Measurements from ENCODE around the gene NOS3.
"Not testable (repeated sequence)": the region's sequence is repeated elsewhere in the genome, so short reads cannot be mapped to it uniquely, and the experiment has no call there.

Gene NOS3

DNA sequence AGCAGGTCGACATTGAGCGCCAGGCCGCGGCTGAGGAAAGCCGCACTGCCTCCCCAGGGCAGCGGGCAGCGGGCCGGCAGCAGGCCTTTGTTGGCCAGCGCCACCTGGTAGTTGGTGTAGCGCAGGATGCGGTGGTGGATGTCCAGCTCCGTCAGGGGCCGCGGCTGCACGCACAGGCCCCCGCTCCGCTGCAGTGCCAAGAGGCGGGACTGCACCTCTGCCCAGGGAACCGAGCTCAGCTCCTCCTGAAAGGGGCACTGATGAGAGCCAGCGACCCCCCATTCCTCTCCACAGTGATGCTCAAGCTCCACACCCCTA lies 28.3 kb downstream of the NOS3 start:
- DNase-seq: no peak

DNA sequence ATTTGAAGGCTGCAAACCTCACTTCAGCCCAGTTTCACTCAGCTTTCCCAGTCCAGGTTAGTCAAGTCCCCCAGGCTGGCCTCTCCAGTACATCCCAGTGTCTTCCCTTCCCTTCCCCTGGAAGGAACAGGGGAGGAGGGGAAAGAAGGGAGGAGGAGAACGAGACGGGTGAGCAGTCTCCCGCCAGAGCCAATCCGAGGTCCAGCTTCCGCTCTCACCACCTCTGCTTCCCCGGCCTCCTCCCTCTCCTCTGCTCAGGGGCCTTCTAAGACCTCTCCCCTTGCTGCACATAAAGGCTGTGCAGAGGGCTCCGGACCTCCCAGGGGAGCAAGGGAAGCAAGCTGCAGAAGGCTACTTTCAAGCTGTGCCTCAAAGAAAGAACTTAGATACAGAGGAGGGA lies 29.4 kb downstream of the NOS3 start:
- DNase-seq: no peak

DNA sequence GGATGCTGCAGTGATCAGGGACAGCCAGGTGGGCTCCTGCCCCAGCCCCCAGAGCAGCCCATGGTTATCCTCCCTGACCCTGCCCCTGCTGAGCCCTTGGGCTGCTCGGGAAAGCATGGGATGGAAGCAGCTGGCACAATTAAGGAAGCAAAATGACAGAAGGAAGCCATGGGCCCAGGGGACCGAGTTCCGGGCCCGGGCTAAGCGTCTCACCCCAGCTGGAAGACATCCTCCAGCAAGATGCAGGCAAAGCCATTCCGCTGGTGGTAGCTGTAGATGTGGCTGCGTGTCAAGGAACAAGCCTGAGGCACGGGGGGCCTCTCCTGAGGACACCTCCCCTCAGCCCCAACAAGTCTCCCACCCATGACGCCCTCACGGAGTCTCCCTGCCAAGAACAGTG lies 32.4 kb downstream of the NOS3 start:
- DNase-seq: peak; percentile 43

DNA sequence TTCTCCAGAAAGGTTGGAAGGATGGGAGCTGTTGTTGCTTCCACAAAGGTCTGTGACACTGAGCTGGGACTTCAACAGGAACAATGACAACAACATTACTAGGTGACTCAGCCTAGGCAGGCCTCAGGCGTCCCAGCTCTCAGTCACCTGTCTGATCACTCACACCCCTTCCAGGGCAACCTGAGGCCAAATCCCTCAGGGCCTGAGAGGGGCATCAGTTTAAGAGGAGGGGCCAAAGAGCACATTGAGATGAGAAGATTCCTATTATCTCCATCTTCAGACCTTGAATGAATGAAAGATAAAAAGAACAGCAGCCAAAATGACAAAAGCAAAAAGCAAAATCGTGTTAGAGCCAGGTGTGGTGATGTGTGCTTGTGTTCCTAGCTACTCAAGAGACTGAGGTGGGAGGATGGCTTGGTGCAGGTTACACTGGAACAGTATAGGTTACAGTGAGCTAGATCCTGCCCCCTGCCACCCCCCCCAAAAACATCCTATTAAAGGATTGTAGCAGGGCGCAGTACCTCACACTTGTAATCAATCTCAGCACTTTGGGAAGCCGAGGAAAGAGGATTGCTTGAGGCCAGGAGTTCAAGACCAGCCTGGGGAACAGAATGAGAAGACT lies 33.7 kb downstream of the NOS3 start, which contains the start of gene ATG9B:
TSS of gene ATG9B (minus strand) at position 60 of the 622 bp plus-strand sequence. CDS start 71 bp downstream, outside the sequence.
- no peak for DNase-seq

DNA sequence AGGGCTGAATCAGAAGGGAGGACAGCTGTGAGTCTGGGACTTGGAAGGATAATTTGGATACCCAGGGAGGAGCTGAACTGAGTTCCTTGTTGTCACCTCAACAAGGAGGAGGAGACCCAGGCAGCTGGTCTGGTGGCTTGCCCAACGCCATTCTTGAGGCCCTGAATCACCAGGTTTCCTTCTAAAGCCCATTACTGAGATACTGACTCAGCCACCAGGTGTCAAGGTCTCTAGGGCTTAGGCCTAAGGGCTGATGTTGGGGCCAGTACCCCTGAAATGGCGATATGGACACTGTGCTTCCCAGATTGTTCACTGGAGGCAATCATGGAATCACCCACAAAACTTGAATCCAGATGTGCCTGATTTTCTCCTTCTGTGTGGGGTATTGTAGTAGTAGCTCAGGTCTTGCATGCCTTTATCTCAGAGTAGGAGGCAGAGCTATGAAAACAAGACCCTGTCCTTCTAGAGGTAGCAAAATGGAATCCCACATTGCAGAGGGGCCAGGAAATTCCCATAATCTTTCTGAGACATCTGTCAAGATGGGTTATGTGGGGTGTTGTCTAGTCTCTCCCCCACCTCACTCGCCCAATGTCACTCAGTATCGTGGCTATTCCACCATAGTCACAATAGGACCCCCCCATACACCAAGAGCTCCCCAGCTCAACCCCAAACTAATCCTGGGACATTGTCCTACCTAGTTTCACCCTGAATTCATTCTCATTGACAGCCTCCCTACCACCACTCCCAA lies 35.3 kb downstream of the NOS3 start:
- no peak for DNase-seq

DNA sequence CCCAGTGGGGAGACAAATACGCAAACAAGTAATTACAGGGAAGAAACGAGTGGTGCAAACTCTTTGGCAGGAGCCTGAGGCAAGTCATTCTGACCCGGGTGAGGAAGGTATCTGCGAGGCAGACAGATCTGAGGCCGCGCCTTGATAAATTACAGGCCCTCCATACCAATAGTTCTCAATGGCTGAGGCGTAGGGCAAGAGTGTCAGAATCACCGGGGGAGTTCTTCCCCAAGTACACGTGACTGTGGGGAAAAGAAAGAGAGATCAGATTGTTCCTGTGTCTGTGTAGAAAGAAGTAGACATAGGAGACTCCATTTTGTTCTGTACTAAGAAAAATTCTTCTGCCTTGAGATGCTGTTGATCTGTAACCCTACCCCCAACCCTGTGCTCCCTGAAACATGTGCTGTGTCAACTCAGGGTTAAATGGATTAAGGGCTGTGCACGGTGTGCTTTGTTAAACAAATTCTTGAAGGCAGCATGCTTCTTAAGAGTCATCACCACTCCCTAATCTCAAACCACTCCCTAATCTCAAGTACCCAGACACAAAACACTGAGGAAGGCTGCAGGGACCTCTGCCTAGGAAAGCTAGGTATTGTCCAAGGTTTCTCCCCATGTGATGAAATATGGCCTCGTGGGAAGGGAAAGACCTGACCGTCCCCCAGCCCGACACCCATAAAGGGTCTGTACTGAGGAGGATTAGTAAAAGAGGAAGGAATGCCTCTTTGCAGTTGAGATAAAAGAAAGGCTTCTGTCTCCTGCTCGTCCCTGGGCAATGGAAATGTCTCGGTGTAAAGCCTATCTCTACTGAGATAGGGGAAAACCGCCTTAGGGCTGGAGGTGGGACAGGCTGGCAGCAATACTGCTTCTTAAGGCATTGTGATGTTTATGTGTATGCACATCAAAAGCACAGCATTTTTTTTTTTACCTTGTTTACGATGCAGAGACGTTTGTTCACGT lies 36.2 kb downstream of the NOS3 start:
- not testable (repeated sequence) for DNase-seq

DNA sequence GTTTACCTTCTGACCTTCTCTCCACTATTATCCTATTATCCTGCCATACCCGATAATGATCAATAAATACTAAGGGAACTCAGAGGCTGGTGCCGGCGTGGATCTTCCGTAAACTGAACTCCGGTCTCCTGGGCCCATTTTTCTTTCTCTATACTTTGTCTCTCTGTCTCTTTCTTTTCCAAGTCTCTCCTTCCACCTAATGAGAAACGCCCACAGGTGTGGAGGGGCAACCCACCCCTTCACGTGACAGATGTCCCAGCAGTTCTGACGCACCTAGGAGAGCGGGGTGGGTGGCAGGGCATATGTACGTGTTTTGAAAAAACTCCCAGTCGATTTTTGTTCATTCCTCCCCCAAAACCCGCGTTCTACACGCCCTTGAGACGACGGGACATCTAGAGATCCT lies 36.9 kb downstream of the NOS3 start:
- not testable (repeated sequence) for DNase-seq

DNA sequence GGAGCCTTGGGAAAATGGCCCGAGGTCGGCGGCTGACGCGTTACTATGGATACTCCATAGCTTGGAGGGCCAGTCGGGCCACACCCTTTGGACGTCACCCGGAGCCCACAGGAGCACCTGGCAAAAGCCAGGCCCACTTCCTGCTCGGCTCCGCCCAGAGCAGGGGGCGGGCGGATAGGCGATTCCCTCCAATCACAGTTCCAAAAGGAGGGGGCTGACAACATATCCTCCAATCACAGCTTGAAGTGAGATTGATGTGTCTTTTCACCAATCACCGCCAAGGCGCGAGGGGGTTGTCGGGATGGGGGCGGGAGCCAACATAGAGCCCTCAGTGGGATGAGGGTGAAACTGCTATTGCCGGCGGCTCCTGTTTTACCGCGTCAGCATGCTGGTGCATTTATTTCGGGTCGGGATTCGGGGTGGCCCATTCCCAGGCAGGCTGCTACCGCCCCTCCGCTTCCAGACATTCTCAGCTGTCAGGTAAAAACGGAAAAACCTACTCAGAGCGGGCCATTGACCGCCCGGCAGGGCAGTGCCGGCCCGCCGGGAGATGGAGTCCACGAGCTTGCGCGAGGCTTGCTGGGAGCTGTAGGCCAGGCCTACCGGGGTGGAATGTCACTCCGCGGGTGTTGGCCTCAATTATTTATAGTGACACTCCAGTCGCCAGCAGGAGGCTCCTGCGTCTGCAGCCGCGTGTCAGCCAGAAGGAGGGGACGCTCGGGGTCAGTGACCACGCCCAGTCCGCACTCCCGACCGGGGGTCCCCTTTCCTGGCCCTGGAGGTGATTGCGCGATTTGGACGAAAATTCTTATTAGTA lies 37.5 kb downstream of the NOS3 start, which contains the start of gene ABCB8:
TSS of gene ABCB8 (plus strand) at position 320 of the 817 bp plus-strand sequence. CDS start at position 386, 66 bp downstream.
- peak; percentile 96 for DNase-seq

DNA sequence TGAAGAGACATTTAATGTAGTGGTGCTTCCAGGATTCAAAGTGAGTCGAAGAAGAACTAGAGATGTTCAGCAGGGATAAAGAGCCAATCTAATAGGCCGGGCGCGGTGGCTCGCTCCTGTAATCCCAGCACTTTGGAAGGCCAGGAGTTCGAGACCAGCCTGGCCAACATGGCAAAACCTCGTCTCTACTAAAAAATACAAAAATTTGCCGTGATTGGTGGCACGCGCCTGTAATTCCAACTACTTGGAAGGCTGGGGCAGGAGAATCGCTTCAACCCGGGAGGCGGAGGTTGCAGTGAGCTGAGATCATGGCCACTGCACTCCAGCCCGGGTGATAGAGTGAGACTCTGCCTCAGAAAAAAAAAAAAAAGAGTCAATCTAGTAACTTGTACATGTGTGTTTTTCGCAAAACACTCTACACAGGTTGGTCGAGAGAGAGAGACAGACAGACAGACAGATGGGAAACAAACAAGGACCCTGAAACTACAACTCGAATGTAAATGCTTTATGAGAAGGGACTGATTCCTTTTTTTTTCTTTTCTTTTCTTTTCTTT lies 38.2 kb downstream of the NOS3 start:
- no peak for DNase-seq

DNA sequence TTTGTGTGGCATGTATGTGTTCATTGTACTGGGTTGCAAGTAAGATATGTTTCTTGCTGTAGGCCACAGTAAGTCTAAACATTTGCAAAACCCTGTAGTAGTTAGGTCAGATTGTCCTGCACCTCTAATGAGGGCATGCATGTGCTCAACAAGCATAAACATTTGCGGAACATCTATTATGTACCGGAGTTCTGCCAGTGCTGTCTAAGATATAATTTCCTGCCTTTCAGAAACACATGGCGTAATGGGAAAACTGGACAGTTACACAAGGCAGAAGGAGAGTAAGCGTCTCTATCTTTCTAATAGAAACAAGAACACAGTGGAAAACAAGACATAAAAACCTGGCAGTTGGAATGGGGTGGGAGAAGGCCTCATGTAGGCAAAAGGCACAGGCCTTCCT lies 40.2 kb downstream of the NOS3 start:
- no peak for DNase-seq

DNA sequence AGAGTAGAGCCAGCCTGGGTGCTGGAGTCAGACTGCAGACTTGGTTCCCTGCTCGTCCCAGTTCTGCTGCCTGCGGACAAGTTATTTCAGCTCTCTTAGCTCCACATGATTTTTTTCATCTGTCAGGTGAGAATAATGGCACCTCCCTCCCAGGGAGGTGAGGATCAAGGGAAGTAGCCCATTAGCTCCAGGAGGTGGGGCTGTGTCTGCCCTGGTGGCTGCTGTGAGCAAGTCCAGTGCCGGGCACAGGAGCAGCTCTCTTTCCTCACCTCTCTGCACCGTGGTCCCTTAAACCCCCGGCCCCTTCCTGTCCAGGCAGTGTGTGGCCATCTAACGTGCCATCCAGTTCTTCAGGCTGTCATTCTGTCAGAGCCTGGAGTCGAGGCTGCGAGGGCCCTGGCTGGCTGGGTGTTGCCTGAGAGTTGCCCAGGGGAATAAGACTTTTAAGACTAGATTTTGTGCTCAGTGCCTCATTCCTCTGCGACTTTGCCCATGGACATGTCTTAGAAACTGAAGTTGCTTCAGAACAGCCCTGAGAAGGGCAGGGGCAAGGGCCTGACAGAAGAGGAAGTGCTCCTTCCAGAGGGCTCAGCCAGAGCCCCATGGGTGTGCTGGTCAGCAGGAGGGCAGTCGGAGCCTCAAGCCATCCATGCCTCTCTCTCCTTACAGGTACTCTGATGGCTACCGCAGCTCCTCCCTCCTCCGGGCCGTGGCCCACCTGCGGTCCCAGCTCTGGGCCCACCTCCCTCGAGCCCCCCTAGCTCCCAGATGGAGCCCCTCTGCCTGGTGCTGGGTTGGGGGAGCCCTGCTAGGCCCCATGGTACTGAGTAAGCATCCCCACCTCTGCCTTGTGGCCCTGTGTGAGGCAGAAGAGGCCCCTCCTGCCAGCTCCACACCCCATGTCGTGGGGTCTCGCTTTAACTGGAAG lies 42.4 kb downstream of the NOS3 start:
- no peak for DNase-seq

DNA sequence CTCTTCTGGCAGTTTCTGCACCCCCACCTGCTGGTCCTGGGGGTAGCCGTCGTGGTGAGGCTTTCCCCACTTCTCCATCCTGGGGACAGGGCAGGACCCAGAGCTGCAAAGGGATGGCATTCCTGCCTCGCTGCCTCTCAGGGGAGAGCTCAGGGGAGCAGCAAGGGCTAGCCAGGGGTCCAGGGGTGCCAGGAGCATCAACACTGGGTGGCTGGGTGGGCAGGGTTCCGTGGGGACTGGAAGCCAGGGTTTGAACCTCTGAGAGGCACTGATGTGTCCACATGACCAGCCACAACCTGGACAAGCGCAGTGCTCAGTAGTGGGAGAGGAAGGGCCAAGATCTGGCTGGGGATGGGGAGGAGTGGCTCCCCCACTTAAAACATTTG lies 43.0 kb downstream of the NOS3 start:
- DNase-seq: no peak

DNA sequence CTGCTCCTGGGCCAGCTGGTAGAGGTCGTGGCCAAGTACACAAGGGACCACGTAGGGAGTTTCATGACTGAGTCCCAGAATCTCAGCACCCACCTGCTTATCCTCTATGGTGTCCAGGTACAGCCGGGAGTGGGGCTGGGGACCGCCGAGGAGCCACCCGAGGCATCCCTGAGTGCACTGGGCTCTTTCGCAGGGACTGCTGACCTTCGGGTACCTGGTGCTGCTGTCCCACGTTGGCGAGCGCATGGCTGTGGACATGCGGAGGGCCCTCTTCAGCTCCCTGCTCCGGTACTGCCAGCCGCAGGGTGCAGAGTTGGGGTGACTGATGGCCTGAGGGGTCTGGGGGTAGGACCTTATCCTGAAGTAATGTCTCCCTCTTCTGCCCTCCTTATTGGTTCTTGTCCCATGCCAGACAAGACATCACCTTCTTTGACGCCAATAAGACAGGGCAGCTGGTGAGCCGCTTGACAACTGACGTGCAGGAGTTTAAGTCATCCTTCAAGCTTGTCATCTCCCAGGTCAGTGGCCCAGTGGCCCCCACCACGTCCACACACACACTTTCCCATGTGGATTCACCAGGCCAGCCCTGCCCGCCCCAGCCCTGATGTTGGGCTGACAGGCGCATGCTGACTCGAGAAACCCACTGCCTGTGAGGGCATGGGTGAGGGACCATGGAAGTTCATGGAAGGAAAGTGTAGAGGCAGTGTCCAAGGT lies 43.7 kb downstream of the NOS3 start:
- DNase-seq: no peak

DNA sequence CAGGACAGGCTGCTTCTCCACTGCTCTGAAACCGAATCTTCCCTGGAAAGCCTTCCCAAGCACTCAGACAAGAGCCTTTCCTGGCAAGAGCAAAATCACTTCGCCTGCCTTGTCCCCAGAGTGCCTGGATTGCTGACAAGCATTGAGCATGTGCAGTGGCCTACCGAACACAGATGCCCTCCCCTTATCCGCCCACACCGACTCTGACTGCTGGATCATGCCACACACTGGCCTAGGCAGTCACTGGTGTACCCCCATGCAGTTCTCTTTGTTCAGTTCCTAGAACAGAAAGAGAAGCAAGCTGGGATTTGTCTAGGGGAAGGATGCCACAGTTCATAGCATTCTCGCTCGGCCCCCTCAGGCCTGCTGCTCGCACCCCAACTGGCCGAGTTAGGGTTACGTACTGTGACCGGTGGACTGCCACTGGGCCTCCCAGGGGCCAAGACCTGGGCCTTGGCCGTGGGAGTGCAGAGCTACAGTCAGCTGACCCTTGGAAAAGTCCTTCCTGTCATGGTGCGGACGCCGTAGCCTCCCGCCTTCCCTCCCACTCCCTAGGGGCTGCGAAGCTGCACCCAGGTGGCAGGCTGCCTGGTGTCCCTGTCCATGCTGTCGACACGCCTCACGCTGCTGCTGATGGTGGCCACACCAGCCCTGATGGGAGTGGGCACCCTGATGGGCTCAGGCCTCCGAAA lies 44.4 kb downstream of the NOS3 start:
- DNase-seq: no peak

DNA sequence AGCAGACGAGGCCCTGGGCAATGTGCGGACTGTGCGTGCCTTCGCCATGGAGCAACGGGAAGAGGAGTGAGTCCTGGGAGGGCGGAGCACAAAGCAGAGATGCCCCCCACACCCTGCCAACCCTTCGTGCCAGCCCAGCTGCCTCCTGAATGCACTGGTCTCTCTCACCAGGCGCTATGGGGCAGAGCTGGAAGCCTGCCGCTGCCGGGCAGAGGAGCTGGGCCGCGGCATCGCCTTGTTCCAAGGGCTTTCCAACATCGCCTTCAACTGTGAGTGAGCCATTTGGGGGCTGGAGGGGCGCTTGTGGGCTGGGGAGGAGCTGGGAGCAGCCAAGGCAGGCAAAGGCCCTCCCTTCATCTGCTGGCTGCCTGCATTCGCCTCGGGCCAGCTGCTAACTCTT lies 45.1 kb downstream of the NOS3 start:
- no peak for DNase-seq

DNA sequence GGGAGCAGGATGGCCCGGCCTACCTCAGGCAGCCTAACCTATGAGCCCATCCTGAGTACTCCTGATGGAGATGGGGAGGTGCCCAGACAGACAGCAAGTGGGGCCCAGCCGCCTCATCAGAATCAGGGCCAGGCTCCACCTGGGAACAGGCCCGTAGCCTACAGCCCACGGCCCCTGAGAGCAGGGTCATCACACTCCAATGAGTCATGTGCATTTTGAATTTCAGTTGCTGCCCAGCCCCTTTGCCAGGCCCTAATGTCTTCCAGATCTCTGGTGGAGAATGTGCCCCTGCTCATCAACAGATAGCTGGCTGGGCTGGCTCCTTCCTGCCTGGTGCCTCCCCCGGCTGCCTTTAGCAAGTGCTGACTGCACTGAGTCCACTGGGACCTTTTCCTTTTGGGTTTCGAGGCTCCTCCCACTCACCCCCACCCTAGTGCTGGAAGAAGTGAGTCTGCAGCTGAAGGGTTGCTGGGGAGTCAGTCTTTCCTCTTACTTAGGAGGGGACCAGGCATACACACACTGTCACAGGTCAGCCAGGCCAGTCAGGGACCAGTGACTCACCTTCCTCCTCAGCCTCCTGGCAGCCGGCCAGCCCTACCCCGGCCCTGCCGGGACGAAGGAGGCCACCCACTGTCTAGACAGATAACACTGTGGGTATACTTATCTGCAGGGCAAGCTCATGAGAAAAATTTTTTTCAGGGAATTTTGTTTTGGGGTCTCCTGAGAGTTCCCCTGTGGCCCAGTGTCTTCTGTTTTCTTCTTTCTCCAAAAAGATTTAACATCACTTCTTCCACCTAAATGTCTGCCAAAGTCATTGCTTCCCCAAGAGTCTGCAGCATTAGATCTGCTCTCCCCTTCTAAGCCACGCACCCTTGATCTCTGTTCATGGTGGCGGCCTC lies 48.4 kb downstream of the NOS3 start:
- no peak for DNase-seq

DNA sequence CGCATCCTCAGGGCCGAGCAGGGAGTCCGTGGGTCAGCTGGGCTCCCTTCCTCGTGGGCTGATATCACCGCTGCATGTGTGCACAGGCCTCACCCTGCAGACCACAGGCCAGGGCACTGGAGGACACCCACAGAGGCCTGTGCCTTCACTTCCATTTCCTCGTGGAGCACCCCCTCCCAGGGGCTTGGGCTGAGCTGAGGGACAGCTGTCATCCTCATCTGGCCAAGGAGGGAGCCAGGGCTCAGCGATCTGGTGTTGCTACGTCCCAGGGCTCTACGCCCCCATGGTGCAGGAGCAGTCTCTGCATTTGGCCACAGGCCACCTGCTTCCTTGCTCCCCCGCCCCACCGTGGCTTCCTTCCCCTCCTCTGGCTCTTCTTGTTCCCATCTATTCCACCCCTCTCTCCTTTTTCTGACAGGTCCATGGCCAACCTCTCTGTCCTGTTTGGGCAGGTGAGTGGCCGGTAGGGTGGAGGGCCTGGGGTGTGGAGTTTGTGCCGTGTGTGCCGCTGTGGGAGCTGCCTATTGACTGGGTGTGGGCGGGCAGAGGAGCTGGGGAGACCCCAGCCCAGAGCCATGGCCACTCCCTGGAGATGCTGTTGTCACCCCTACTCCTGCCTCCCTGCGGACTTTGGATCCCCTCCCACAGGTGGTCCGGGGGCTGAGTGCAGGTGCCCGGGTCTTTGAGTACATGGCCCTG lies 49.2 kb downstream of the NOS3 start:
- no peak for DNase-seq

Data from NCI-H2171 (cell line).